HG03558 (cell line): ENCODE data around the gene EEF1E1.
"Not testable (repeated sequence)": the region's sequence is repeated elsewhere in the genome, so short reads cannot be mapped to it uniquely, and the experiment has no call there.

Source experiments
- ATAC-seq: cut with Tn5 transposase; IDR thresholded peaks from one replicate; pipeline ENCODE4 v1.9.1; 2021; ENCODE audit warnings: moderate number of reproducible peaks; ENCODE audit not compliant: unreplicated experiment; ENCODE audit errors: extremely low read depth

Gene EEF1E1

GRCh38 chr6:8064638-8065518, 37.5 kb downstream of the EEF1E1 start:
- ATAC-seq: no peak

- peak; percentile 73 for ATAC-seq
Measured at GRCh38 chr6:8063761-8064637, 38.3 kb downstream of the EEF1E1 start, which contains the start of gene BLOC1S5. TSS of gene BLOC1S5 (minus strand) at chr6:8064389. CDS start at chr6:8064376, 13 bp downstream.

GRCh38 chr6:8061736-8062135, 40.6 kb downstream of the EEF1E1 start:
- no peak for ATAC-seq

- no peak for ATAC-seq
Measured at GRCh38 chr6:8060346-8060745, 42.0 kb downstream of the EEF1E1 start.

GRCh38 chr6:8059129-8059528, 43.2 kb downstream of the EEF1E1 start:
- ATAC-seq: no peak

GRCh38 chr6:8057793-8058192, 44.6 kb downstream of the EEF1E1 start:
- no peak for ATAC-seq

GRCh38 chr6:8057263-8057662, 45.1 kb downstream of the EEF1E1 start:
- no peak for ATAC-seq

GRCh38 chr6:8054276-8054675, 48.1 kb downstream of the EEF1E1 start:
- no peak for ATAC-seq

- ATAC-seq: no peak
Measured at GRCh38 chr6:8047541-8048292, 54.6 kb downstream of the EEF1E1 start.

- not testable (repeated sequence) for ATAC-seq
Measured at GRCh38 chr6:8045769-8046168, 56.6 kb downstream of the EEF1E1 start.

GRCh38 chr6:8043221-8043620, 59.1 kb downstream of the EEF1E1 start:
- ATAC-seq: no peak

GRCh38 chr6:8041913-8042583, 60.3 kb downstream of the EEF1E1 start:
- no peak for ATAC-seq

GRCh38 chr6:8034107-8034506, 68.2 kb downstream of the EEF1E1 start:
- ATAC-seq: not testable (repeated sequence)

GRCh38 chr6:8030920-8031319, 71.4 kb downstream of the EEF1E1 start:
- no peak for ATAC-seq
